Bone marrow (tissue), 2 donors: ENCODE data around the gene STAG3.
"Not testable (repeated sequence)": the region's sequence is repeated elsewhere in the genome, so short reads cannot be mapped to it uniquely, and the experiment has no call there.

ENCODE experiments used
- DNase-seq, 2 donors: peaks; one replicate each; lab custom pipeline; 2025; lab: John Stamatoyannopoulos, UW

STAG3 gene

DNA sequence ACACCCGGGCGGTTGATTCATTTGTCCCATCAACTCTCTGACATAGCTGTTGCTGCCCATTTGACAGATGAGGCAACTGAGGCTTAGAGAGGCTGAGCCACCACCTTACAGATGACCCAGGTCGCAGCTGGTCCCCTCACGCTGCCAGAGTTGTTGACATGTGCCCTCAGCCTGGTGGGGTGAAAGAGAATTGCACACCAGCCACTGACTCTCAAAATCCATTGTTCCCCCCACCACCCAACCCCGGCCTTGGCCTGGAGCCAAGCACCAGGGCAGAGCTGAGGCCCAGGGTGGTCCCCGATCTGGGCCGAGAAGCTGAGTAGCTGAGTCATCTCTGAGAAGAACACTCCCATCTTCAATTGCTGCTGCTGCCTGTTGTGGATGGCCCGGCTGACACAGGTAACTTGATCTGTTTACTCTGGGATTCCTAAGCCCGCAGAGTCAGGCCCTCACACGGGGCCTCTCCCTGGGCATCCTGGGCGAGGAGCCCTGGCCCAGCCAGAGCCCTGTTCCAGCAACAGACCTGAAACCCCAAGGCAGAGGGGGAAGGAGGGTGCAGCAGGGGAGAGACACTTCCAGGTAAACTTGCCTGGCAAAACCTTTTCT is 69.5 kb downstream of the STAG3 start:
- DNase-seq = no peak

DNA sequence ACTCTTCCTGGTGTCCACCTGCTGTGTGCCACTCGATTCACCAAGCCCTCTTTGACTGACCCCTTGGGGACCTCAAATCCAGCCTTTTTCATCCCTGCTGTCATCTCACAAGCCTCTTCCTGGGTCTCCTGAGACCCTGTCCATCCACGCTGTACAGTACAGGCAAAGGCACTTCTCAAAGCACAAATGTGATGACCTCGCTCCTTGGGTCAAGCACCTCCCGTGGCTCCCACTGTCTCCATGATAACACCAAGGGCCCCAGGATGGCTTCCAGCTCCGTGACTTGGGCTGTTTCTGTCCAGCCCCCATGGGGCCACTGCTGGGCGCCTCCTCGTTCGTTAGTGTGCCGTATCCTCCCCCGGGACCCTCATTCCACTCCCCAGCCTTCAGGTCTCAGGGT is 70.8 kb downstream of the STAG3 start:
- no peak for DNase-seq

DNA sequence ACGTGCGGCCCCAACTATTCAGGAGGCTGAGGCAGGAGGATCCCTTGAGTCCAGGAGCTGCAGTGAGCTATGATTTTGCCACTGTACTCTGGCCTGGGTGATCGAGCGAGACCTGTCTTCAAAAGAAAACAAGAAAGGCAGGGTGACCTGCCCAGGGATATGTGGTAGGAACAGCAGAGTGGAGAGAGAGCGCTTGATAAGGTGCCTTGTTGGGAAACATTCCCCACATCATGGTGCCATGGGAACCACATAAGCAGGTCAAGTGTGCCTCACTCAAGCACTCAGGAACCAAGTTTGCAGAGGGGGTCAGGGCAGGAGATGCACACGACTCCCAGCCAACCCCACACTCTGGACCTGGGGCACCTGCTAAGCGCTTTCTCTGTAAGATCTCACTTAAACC is 79.3 kb downstream of the STAG3 start:
- no peak for DNase-seq

DNA sequence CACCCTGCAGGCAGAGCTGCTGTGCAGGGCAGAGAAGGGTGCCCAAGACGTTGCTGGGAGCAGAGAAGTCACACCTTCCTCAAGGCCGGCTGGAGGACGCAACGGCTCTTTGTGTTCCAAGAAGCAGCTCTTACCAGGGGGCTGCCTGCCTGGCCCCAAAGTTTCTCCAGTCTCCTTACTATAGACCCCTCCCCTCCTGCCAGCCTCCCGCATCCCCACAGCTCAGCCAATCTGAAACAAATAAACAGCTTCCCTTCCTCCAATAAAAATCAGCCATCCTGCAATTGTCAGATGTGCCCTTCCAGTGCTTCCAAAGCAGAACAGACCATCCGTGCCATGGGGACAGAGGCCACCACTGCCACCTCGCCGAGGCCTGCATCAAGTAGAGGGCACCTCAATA is 82.3 kb downstream of the STAG3 start:
- not testable (repeated sequence) for DNase-seq

DNA sequence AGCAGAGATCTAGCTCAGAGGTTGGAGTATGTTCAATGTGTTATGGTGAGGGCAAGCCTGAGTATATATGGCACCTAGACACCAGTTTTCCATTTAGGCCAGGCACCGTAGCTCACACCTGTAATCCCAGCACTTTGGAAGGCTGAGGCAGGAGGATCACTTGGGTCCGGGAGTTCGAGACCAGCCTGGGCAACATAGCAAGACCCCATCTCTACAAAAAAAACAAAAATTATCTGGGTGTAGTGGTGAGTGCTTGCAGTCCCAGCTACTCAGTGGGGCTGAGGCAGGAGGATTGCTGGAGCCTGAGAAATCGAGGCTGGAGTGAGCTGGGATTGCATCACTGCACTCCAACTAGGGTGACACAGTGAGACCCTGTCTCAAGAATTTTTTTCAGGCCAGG is 85.2 kb downstream of the STAG3 start:
- DNase-seq = not testable (repeated sequence)
